Esophagus mucosa (tissue), 1 donor: ENCODE results near the gene ADGRG1. TPM values are rescaled to one million over a fixed set of nuclear protein-coding genes. Genes with fewer than 3 reads are reported as not detected.
"Not testable (repeated sequence)": the region's sequence is repeated elsewhere in the genome, so short reads cannot be mapped to it uniquely, and the experiment has no call there.

Experiments used
- ATAC-seq: fragments of 200-7000 bp; cut with Tn5 transposase; one replicate; pipeline ENCODE4 v1.9.1; 2020
- total RNA-seq: library from RNA; stranded (reverse); gene quantifications from one replicate; pipeline ENCODE4 v1.2.4, GENCODE V29; 2023
- donor health status: DM: yes; HTN: yes; CAD: no.

ADGRG1 gene
- total RNA-seq, 1 donor from 2014 or later, result 93.7 TPM

- ATAC-seq, result no peak
Observed at GRCh38 chr16:57701759-57702371, 73.4 kb downstream of the ADGRG1 start.

GRCh38 chr16:57703416-57704010 is 75.1 kb downstream of the ADGRG1 start:
- no peak for ATAC-seq

- ATAC-seq, result no peak
Observed at GRCh38 chr16:57704011-57704904, 75.8 kb downstream of the ADGRG1 start.

- ATAC-seq, result no peak
Observed at GRCh38 chr16:57704905-57705852, 76.7 kb downstream of the ADGRG1 start.

GRCh38 chr16:57706717-57707116 is 78.3 kb downstream of the ADGRG1 start:
- ATAC-seq, result no peak

- no peak for ATAC-seq
Observed at GRCh38 chr16:57707331-57707730, 78.9 kb downstream of the ADGRG1 start.

GRCh38 chr16:57708168-57708567 is 79.7 kb downstream of the ADGRG1 start:
- no peak for ATAC-seq

GRCh38 chr16:57709663-57710062 is 81.2 kb downstream of the ADGRG1 start:
- ATAC-seq, result no peak

- ATAC-seq, result no peak
Observed at GRCh38 chr16:57711346-57711745, 82.9 kb downstream of the ADGRG1 start.

- ATAC-seq, result no peak
Observed at GRCh38 chr16:57711993-57712392, 83.6 kb downstream of the ADGRG1 start.

- ATAC-seq, result not testable (repeated sequence)
Observed at GRCh38 chr16:57712569-57712968, 84.1 kb downstream of the ADGRG1 start.

- no peak for ATAC-seq
Observed at GRCh38 chr16:57713596-57713995, 85.2 kb downstream of the ADGRG1 start.

GRCh38 chr16:57714047-57714446 is 85.6 kb downstream of the ADGRG1 start:
- ATAC-seq, result no peak

Other genes starting within 250 kb of the ADGRG1 start
- gene CCL17, start 223.9 kb upstream of the ADGRG1 start, total RNA-seq, result 1.6 TPM
- gene CIAPIN1, start 181.2 kb upstream of the ADGRG1 start, total RNA-seq, result 52.4 TPM
- gene COQ9, start 181.2 kb upstream of the ADGRG1 start, total RNA-seq, result 44.6 TPM
- gene POLR2C, start 166.0 kb upstream of the ADGRG1 start, total RNA-seq, result 32.0 TPM
- gene DOK4, start 142.1 kb upstream of the ADGRG1 start, total RNA-seq, result 25.0 TPM
- 1.4 TPM for gene CCDC102A, start 92.1 kb upstream of the ADGRG1 start, total RNA-seq
- gene ADGRG5, start 86.0 kb upstream of the ADGRG1 start, total RNA-seq, result 0.44 TPM
- gene ADGRG3, start 39.7 kb downstream of the ADGRG1 start, total RNA-seq, result 0.84 TPM
- gene DRC7, start 66.2 kb downstream of the ADGRG1 start, total RNA-seq, result not detected
- gene KATNB1, start 107.1 kb downstream of the ADGRG1 start, total RNA-seq, result 19.9 TPM
- gene KIFC3, start 173.9 kb downstream of the ADGRG1 start, total RNA-seq, result 20.6 TPM